ENCODE results near the gene LTBR. TPM values are rescaled to one million over a fixed set of nuclear protein-coding genes. Genes with fewer than 3 reads are reported as not detected.

Gene LTBR
- total RNA-seq, 1 donor from 2014 or later = 2.1 TPM

Other genes with a start within 250 kb of the LTBR start
- 35.6 and 40.5 TPM in 2 replicates for gene CD9, start 183.8 kb upstream of the LTBR start, total RNA-seq
- gene PLEKHG6, start 73.5 kb upstream of the LTBR start, total RNA-seq = not detected in 2 replicates
- gene TNFRSF1A, start 42.1 kb upstream of the LTBR start, total RNA-seq = 52.7 and 54.4 TPM in 2 replicates
- gene SCNN1A, start 8.6 kb upstream of the LTBR start, total RNA-seq = not detected in 2 replicates
- gene CD27, start 60.8 kb downstream of the LTBR start, total RNA-seq = 74.0 and 77.7 TPM in 2 replicates
- 31.9 and 33.0 TPM in 2 replicates for gene TAPBPL, start 67.9 kb downstream of the LTBR start, total RNA-seq
- gene VAMP1, start 86.5 kb downstream of the LTBR start, total RNA-seq = 50.0 and 51.2 TPM in 2 replicates
- gene MRPL51, start 109.1 kb downstream of the LTBR start, total RNA-seq = 277 and 280 TPM in 2 replicates
- gene NCAPD2, start 109.9 kb downstream of the LTBR start, total RNA-seq = 104 and 106 TPM in 2 replicates
- 4,585 and 4,599 TPM in 2 replicates for gene GAPDH, start 150.4 kb downstream of the LTBR start, total RNA-seq
- gene IFFO1, start 171.9 kb downstream of the LTBR start, total RNA-seq = 16.0 and 16.9 TPM in 2 replicates
- 192 and 193 TPM in 2 replicates for gene NOP2, start 184.1 kb downstream of the LTBR start, total RNA-seq
- 356 and 363 TPM in 2 replicates for gene CHD4, start 223.2 kb downstream of the LTBR start, total RNA-seq

Measured in activated CD4-positive, alpha-beta T cell treated with anti-CD3 and anti-CD28 coated beads, Interleukin-2, amount 10 ng/mL, durations not matched to agents 24 days and 14 days (primary cell).